HS-27A (cell line): ENCODE measurements around the gene C8B.

Experiments
- DNase-seq: peaks from one replicate; pipeline ENCODE4 v3.0.0-alpha.2; 2012; ENCODE audit warnings: low read depth, missing footprints

Gene C8B

DNA sequence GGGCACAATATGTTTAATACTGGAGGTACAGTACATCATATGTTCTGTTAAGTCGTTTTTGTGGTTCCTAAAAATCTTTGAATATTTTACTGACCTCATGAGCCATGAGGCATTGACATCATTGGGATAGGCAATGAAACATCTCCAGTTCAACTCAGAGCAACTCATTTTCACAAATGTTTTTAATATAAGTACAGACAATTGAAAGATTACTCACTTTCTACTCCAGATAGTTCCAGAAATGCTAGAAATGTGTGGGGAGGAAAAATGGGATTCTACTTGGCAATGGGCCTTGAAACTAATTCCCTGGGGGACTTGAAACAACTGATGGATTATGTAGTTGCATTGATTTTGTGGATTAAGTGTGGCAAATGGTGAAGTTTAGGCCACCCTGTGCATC lies 7.2 kb upstream of the C8B start:
- no peak for DNase-seq

DNA sequence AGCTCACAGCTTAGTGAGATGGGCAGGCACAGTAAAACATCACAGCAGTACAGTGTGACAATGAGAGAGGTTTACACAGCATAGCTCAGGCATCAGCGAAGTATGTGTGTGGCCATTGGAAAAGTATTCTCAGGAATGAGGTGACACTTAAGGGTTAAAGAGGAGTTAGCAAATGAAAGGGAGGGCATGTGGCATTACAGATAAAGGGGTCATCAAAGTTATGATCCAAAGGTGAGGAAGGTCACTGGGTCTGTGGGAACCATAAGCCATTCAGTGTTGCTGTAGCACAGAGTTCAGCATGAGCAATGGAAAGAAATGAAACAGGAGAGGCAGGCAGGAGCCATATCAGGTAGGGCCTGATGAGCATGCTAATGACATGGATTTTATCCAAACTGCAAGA lies 4.5 kb upstream of the C8B start:
- DNase-seq: no peak

DNA sequence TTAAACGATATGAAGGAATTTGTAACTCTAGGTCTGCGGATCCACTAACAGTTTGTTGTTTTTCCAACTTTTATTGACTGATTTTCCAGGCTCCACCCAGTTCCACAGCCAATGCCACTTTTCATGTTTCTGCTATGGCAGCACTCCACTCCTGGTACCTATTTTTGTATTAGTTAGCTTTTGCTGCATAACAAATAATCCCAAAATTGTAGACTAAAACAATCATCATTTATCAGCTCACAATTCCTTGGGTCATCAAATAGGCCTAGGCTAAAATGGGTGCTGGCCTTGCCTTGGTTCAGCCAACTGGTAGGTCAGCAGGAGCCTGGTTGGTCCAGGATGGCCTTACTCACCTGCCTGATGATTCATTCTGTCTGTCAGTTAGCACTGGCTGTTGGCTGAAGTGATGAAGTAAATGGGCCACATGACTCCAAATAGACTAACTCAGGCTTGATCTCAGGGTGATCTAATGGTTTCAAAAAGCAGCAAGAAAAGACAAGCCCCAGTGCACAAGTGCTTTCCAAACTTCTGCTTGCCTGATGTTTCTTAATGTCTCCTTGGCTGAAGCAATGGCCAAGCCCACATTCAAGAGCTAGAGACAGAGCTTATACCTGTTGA lies 3.2 kb upstream of the C8B start:
- no peak for DNase-seq

DNA sequence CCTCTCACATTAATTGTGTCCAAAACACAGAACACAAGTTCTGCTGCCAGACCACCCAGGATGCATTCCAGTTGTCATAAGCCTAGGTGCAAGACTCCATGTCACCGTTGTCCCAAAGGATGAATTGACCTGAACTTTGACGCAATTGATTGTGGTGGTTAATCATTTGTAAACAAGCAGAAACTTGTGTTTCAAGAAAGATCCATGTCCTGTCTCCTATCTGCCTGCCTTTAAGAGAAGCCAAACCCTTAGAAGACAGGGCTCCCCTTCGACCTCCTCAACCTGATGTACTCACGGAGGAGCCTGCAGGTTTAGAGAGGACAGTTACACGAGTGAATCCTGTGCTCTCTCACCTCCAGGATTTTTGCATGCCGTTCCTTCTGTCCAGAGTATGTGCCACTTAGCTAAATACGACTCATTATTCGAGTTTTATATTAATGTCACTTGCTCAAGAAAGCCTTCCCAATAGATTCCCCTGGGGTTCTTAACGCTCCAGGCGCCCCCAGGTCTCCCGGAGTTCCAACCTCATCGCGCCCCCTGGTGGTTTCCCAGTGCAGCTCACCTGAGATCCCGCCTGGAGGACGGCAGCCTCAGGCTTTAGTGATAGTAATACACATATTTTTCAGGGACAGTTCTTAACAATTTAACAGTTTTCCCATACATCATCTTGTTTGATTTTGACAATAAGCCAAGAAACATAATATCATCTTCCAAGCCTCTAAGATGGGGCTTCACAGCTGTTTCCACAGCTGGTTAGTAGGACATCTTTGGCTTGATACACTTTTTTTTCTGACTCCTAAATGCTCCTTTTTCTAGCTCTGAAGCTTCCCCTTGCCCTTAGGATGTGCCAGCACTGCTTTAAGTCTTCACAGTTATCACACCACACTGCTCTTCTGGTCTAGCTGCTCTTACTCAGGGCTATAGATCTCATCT lies 2.4 kb upstream of the C8B start:
- DNase-seq: no peak

DNA sequence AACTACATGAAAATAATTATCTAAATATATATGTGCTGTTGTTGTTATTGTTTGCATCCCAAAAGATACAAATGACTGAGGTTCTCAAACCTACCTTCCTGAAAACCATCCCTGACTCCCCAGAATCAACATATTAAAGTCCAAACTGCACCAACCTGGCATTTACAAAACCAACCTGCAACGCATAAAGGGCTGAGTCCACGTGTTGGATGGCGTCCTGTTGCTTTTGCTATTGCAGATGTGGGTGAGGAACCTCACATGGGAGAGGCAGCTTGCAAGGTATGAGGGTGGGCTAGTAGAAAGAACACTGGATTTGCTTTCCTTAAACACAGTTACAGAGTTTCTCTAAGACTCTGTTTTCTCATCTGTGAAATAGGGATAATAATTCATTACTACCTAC lies 1.5 kb upstream of the C8B start:
- DNase-seq: no peak

DNA sequence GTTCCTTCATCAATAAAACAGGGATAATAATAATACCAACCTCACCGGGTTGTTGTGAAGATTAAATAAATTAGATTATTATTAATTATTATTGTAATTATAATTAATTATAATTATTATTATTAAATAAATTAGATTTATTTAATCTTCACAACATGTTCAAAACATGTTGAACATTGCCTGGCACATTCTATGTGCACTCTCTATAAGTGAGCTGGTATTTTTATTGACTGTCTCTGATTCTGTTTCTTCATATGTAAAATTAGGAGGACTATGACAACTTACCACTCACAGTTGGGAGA lies 834 bp upstream of the C8B start:
- no peak for DNase-seq

DNA sequence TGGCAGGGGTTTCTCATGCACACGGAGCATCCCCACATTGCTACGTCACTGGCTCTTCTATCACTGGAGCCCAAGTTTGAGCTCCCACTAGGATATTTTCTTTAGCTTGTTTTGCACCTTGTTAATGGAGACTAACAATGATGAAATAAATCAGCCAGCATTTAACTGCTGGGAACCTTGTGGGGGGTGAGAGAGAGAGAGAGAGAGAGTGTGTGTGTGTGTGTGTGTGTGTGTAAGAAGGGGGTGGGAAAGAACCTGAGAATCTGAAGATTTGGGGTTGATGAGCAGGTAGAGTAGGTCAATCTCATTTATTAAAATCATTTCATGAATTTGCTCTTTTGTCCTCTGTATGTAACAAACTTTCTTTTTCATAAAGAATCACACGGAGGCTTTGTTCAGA lies 624 bp downstream of the C8B start:
- no peak for DNase-seq

DNA sequence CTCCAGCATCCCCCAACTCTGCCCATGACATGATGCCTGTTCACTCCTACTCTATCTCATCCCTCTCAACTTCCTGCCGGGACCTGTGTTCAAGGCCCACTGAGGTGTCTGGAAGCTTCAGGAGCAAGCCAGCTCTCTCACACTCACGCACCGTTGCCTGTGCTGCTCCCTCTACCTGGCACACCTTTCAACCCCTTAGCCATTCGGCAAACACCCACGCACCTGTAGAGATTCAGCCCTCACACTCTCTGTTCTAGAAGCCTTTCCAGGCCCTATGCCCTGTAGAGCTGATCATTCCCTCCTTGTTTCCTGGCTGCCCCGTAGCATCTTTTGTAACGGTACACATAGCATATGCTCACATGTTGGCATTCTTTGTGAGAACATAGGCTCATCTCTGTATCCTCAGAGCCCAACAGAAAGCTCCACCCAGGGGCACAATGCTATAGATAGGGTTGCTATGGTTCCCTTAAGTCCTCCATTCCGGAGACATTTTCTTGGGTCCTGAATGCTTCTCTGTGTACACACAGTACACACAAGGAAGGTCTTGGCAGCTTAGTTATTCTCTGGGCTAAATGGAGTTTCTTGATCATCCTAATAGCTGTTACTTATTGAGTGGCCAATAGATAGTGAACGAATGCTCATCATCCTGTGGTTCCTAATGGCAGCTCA lies 1.3 kb downstream of the C8B start:
- no peak for DNase-seq

DNA sequence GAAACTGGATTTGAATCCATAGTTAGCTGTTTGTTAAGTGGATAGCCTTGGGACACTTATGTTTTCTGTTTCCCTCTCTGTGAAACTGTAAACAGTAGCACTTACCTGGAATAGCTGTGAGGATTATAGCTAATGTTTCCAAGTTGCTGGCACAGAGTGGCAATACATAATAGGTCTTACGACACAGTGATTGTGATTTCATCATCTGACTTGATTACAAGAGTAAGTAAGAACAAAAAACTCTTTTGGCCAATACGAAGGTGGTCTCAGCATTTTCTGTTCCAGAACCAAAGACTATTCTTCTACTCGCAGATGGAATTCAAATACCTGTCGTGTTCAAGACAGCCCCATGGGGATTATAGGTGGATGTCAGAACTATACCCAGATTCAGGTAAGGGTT lies 2.1 kb downstream of the C8B start:
- no peak for DNase-seq

DNA sequence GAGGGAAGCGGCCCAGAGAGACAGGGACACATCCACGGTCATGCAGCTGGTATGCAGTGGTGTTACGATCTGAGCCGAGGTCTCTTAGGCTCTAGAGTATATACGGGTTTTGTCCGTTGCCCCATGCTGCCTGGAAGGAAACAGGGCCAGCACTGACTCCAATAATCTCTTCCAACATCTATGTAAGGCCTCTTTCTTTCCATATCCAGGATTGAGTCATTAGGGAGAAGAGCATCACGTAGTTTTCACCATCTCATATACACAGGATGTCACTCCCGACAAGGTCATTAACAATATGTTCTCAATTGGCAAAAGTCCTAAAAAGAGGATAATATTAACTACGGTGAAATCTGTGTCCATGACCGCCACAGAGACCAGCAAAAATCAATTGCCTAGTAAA lies 4.4 kb downstream of the C8B start:
- no peak for DNase-seq

DNA sequence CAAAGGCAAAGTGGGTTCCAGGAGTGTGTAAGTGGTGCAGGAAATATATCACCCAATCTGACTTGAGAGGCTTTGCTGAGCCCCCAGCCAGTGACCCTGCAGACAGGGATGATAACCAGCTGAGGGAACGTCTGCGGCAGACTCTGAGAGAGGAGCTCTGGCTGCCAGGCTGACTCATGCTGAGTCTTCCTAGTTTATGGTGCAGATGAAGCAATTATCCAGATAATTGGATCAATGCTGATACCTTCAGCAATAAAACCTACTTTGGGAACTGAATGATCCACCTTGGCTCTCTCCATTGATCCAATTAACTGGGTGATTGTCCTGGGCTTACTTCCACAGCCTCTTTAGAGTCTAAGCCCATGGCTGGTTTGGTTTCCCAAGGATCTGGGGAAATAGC lies 7.3 kb downstream of the C8B start:
- DNase-seq: no peak

DNA sequence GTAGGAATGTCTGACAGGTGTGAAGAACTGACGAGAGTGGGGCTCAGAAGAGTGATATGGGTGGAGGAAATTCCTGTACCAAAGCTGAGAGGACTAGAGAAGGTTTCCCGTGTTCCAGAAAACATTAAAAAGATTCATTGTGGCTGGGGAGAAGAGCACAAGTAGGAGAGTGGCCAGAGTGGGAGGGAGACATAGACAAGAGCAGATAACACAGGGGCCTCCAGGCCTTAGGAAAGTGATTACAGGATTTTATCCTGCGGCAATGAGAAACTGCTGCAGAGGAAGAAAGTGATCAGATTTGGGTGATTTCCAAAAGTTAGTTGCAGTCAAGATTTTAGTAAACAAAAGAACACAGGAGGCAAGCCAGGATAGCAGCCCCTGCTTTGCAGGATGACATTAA lies 7.9 kb downstream of the C8B start:
- no peak for DNase-seq

DNA sequence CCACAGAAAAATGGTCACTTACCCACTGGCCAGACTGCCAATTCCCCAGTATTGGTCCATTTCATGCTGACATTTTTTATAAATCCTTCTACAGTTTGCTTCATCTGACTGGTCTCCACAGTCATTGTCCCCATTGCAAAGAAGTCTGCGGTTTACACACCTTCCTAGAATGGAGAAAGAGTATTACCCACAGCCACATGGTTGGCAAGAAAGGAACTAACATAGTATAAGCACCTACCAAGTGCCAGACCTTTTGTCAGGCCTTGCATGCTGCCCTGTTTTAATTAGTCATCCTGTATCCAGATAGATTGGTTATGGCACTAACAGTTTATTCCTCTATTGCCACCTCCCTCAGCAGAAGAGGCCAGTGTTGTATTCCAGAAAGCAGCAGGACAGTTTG lies 11.2 kb downstream of the C8B start:
- DNase-seq: no peak

DNA sequence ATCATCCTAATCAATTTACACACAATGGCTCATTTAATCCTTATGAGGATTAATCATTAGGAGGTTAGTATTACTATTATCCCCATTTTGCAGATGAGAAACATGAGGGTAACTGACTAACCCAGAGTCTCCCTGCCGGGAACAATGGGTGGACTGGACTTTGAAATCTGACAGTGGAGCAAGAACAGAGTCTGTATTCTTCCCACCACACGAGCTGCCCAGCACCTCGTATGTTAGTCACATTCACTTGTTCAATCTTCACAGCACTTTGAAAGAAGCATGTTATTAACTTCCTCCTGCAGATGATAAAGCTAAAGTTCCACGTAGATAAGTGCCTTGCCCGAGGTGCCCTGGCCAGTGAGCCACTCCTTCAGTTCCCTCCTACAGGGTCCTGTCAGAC lies 12.4 kb downstream of the C8B start:
- no peak for DNase-seq

DNA sequence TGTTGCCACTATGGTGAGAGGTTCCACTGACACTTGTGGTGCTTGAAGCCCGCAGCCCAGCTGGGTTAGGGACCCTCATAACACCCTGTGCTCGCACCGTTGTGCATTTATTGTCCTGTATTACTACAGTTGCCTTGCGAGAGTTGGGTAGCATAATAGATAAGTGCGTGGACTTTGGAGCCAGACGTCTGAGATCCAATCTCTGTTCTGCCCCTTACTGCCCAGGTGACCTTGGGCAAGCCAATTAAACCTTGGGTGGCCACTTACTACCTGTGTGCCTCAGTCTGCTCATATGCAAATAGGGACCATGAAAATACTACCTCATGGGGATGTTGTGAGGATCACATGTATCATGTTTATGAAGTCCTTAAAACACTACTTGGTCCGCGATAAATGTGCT lies 13.3 kb downstream of the C8B start:
- no peak for DNase-seq

DNA sequence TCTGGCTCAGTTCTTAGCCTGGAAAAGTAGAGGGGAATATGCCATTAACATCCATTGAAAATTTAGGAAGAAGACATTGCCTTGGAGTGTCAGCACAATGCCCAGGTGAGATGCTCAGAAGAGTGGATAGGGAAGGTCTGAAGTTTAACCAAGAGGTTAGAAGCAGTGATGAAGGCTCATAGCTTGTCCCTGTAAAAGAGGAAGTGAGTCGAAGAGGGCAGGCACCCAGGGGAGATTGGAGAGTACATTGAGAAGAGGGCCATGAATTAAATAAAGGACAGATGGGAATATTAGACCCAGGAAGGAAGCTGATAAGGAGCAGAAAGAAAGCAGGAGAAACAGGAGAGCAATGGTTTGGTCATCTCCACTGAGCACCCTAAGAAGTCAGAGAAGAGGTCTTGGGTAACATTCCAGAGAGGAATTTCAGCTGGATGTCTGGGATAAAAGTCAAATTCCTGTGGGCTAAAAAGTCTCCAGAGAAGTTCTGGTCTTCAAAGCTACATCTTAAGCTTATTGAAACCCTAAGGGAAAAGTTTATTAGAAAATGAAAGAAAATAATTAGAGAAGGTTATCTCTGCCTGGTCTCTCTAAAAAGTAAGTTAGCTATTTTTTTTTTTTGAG lies 17.3 kb downstream of the C8B start:
- no peak for DNase-seq

DNA sequence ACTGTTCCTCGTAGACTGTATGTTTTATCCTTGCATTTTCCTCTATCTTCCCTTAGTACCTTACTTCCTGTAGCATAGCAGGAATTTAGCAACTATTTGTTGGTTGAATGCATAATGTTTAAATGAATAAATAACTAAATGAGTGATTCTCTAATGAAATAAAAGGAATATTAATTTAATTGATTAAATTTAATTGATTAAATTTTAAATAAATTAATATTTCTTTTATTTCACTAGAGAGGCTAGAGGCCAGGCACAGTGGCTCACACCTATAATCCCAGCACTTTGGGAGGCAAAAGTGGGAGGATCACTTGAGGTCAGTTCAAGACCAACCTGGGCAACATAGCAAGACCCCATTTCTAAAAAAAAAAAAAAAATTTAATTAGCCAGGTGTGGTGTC lies 25.8 kb downstream of the C8B start:
- no peak for DNase-seq

DNA sequence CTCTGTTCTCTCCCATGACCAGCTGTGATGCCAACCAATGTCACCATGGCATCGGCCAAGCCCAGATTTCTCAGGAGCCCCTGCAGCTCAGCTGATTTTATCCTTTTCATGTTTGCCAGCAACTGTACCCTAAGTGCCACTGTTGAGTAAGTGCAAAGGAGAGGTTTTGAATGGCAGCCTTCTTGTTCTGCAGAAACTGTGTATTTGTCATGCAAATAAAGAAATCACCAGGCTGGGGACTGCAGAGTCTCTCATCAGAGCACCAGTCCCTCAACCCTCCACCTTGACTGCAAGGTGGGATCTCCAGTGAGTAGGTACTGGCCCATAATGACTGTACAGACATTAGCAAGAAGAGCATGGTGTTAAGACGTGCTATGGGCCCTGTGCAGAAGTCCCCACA lies 26.6 kb downstream of the C8B start:
- DNase-seq: no peak

DNA sequence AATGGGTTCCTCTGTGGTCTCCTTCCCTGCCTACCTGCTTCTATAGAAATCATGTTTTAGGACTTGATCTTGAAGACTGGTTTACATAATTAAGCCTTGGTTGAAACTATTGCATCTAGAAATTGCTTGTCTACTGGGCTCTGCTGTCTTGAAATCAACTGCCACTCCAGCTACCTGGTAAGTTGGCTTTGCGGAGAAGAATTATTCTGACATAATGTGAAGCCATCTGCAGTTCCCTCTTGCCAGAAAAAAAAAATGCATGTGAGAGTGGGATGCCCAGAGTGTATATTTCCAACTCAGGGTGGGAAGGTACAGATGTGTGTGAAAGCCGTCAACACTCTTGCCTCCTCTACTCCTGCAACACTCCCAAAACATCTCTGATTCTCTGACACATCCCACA lies 27.2 kb downstream of the C8B start:
- DNase-seq: no peak

DNA sequence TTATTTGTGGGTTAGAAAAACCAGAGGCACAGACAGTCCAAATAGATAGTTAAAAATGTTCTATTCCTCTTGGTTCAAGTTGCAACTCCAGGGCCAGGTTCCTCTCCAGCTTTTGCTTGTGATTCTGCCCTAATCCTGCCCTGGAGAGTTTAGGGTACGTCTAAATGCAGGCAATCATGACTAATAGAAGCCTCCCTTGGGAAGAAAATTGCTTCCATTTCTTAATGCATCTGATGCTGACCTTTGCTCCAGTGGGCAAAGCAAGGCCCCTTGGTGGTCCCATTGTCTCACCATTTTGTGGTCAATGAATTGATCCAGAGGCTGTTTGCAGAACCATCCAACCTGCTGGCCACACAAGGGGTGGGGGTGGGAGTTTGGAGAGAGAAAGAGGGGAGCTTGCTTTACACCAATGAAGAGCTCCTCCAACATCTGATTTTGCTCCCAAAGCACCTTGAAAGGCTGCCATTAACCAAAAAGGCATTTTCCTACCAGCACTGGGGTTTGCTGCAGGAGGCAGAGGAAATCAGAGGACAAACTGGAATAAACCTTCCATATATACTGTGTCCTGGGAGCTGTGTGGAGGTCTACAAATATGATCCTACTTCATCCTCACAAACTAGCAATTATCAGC lies 31.3 kb downstream of the C8B start:
- no peak for DNase-seq

DNA sequence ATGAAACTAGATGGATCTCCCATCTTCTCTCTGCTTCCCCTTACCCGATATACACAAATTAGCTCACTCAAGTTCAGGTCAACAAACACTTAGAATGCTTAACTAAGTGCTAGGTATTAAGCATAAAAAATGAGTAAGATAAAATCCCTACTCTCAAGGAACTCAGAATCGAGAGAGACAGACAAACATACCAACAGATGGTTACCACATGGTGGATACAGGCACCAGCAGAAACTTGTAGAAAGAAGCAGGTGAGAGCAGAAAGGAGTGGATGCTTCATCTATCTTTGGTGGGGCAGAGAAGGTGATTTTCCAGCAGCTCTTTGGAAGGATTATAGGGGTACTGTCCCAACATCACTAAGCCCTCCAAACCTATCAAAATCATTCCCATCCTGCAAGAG lies 32.2 kb downstream of the C8B start:
- DNase-seq: no peak

DNA sequence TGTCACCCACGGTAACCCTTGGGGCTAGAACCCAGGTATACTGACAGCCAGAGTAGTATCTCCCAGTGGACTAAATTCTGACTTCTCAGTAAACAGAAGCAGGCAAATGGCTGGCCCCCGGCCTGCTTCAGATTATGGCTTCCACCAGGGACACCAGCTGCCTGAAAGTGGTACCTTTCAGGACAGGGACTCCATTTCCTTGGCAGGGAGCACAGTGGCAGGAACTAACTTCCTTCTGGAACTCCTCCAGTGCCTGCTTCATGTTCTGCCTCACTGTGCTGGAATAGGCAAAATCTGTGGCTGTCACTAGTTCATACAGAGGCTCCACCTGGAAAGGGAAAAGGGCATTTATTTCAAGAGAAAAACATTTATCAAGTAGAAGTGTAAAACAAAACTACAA lies 32.7 kb downstream of the C8B start:
- DNase-seq: no peak

DNA sequence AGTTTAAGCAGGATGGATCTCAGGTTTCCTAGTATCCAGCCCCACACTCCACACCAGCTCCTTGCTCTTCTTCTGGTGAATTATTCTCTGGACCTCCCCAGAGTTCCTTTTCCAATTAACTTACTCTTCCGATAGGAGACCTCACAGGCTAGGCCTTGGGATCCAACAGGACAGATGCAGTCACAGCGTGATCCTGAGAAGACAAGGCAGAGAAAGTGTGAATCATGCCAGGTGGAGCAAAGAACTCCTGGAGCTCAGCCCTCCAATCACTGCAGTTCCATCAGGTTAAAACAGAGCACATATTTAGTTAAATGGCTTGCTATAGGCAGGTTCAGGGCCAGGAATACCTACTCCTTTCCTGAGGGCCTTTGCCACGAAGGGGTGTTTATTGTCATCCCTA lies 34.1 kb downstream of the C8B start:
- DNase-seq: no peak
